Panc1 (cell line): ENCODE measurements around the gene MFSD2A. TPM values are rescaled to one million over a fixed set of nuclear protein-coding genes. Genes with fewer than 3 reads are reported as not detected.

ENCODE experiments used
- ATAC-seq: fragments of 200-7000 bp; cut with Tn5 transposase; 2 replicates; pipeline ENCODE4 v1.9.1; 2020; ENCODE audit warnings: mild to moderate bottlenecking, moderate library complexity
- BruUV-seq: library from RNA; stranded (reverse); fragments of 400-500 nt; replicated peaks from 2 replicates; lab custom pipeline; 2021; lab: Mats Ljungman, UMichigan
- CTCF ChIA-PET: fragments of 300-600 bp; sonication (Branson Sonifier 250); formaldehyde crosslinking; loops from one replicate; lab custom pipeline; 2022; ENCODE audit warnings: antibody characterized with exemption; lab: Charles Lee
- POLR2A ChIA-PET: fragments of 300-600 bp; sonication (Branson Sonifier 250); formaldehyde crosslinking; loops from one replicate; lab custom pipeline; 2022; ENCODE audit warnings: antibody characterized with exemption; lab: Charles Lee
- DNase-seq: peaks from one replicate; pipeline ENCODE4 v3.0.0-alpha.2; 2010; ENCODE audit warnings: low read depth, low spot score
- H3K27ac ChIP-seq: 2 replicates; pipeline ENCODE4 v1.5.1; 2011; ENCODE audit warnings: mild to moderate bottlenecking, low read length, inconsistent platforms
- H3K27me3 ChIP-seq: fragments of 200-500 bp; sonication (Bioruptor generic); 2 replicates; pipeline ENCODE4 v1.6.0; 2014; ENCODE audit warnings: low read length, inconsistent platforms; ENCODE audit not compliant: control insufficient read depth, insufficient read depth
- H3K36me3 ChIP-seq: fragments of 200-500 bp; sonication (Bioruptor generic); 2 replicates; pipeline ENCODE4 v1.5.1; 2014; ENCODE audit warnings: inconsistent platforms, mild to moderate bottlenecking, low read length, moderate library complexity; ENCODE audit not compliant: control insufficient read depth, insufficient read depth
- H3K4me1 ChIP-seq: 2 replicates; pipeline ENCODE4 v1.5.1; 2011; ENCODE audit warnings: inconsistent platforms, mild to moderate bottlenecking, low read length, moderate library complexity; ENCODE audit not compliant: control insufficient read depth, insufficient read depth
- H3K4me3 ChIP-seq, 2 experiments: 2 replicates each; pipeline ENCODE4 v1.5.1; 2011 to 2012; ENCODE audit warnings: low read depth in 2 of 2, low read length in 2 of 2, mild to moderate bottlenecking in 2 of 2, inconsistent platforms in 1 of 2, moderate library complexity in 1 of 2
- H3K9me3 ChIP-seq: fragments of 200-500 bp; sonication (Bioruptor generic); 2 replicates; pipeline ENCODE4 v1.5.1; 2014; ENCODE audit warnings: low read depth, mild to moderate bottlenecking, inconsistent platforms, low read length, moderate library complexity; ENCODE audit not compliant: control insufficient read depth, insufficient read depth
- POLR2AphosphoS5 ChIP-seq: IDR thresholded peaks from 2 replicates; pipeline ENCODE4 v1.6.1; 2012; ENCODE audit warnings: mild to moderate bottlenecking, low read depth, low read length, moderate library complexity
- SIN3A ChIP-seq: IDR thresholded peaks from 2 replicates; pipeline ENCODE4 v1.6.1; 2012; ENCODE audit warnings: low read depth, mild to moderate bottlenecking, low read length, moderate library complexity, borderline replicate concordance; ENCODE audit not compliant: insufficient read depth
- TCF7L2 ChIP-seq: IDR thresholded peaks from 2 replicates; pipeline ENCODE4 v1.6.1; 2011; ENCODE audit warnings: mild to moderate bottlenecking, low read depth, low read length, inconsistent platforms
- in situ Hi-C: cut with HindIII; loops from 2 replicates; pipeline ENCODE4 v1.10.0; 2016; ENCODE audit warnings: low sequenced_read_pairs, low pct_unique_long_range_greater_than_20kb
- intact Hi-C: fragments of 100-400 bp; cut with micrococcal nuclease; formaldehyde crosslinking; loops from one replicate; pipeline ENCODE4 v1.10.0; 2022; ENCODE audit not compliant: unreplicated experiment
- total RNA-seq: library from RNA; stranded (reverse); gene quantifications from one replicate; pipeline ENCODE4 v1.2.1, GENCODE V29; 2021; ENCODE audit not compliant: unreplicated experiment
- TF ChIP-seq, protein P1 (sequence below): fragments of 450-650 bp; IDR thresholded peaks from 2 replicates; pipeline ENCODE4 v1.5.1; 2017; ENCODE audit warnings: mild to moderate bottlenecking
- TF ChIP-seq, protein P2 (sequence below), 2 experiments: IDR thresholded peaks; 2 replicates each; pipeline ENCODE4 v1.6.1; 2011 to 2012; ENCODE audit warnings: low read depth in 2 of 2, control low read depth in 1 of 2, low read length in 1 of 2, mild to moderate bottlenecking in 1 of 2, moderate library complexity in 1 of 2; ENCODE audit not compliant: insufficient read depth in 1 of 2

Gene MFSD2A
- total RNA-seq, 1 experiment from 2014 or later: 1.2 TPM

DNA sequence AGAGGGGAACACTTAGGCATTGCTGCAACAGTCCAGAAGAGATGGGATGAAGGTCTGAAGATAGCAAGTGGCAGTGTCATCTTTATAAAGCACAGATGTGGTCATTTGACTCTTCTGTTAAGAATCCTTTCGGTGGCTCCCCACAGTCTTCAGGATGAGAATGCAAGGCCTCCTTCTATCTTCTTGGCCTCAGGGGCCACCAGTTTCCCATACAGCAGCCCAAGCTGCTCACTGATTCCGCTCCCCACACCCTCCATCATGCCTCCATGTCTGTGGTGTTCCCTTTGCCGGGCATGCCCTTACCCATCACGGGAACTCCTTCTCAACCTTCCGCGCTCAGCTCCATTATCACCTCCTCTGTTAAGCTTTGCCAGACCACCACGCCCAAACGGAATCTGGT, 16.1 kb upstream of the MFSD2A start:
- Histone ChIP-seq H3K4me3 (no peak overlapping the region), H3K4me1 (no peaks in the 10 kb centered on the region), H3K36me3 (no peaks in the 10 kb centered on the region), H3K27me3 (no peaks in the 10 kb centered on the region), H3K9me3 (no peaks in the 10 kb centered on the region), H3K27ac (no peak overlapping the region)
- no TSS peak for BruUV-seq
- TF ChIP-seq, protein P1, sequence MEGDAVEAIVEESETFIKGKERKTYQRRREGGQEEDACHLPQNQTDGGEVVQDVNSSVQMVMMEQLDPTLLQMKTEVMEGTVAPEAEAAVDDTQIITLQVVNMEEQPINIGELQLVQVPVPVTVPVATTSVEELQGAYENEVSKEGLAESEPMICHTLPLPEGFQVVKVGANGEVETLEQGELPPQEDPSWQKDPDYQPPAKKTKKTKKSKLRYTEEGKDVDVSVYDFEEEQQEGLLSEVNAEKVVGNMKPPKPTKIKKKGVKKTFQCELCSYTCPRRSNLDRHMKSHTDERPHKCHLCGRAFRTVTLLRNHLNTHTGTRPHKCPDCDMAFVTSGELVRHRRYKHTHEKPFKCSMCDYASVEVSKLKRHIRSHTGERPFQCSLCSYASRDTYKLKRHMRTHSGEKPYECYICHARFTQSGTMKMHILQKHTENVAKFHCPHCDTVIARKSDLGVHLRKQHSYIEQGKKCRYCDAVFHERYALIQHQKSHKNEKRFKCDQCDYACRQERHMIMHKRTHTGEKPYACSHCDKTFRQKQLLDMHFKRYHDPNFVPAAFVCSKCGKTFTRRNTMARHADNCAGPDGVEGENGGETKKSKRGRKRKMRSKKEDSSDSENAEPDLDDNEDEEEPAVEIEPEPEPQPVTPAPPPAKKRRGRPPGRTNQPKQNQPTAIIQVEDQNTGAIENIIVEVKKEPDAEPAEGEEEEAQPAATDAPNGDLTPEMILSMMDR: no peak
- TF ChIP-seq POLR2AphosphoS5 (no peak), SIN3A (no peak), TCF7L2 (no peak)
- TF ChIP-seq, protein P2, sequence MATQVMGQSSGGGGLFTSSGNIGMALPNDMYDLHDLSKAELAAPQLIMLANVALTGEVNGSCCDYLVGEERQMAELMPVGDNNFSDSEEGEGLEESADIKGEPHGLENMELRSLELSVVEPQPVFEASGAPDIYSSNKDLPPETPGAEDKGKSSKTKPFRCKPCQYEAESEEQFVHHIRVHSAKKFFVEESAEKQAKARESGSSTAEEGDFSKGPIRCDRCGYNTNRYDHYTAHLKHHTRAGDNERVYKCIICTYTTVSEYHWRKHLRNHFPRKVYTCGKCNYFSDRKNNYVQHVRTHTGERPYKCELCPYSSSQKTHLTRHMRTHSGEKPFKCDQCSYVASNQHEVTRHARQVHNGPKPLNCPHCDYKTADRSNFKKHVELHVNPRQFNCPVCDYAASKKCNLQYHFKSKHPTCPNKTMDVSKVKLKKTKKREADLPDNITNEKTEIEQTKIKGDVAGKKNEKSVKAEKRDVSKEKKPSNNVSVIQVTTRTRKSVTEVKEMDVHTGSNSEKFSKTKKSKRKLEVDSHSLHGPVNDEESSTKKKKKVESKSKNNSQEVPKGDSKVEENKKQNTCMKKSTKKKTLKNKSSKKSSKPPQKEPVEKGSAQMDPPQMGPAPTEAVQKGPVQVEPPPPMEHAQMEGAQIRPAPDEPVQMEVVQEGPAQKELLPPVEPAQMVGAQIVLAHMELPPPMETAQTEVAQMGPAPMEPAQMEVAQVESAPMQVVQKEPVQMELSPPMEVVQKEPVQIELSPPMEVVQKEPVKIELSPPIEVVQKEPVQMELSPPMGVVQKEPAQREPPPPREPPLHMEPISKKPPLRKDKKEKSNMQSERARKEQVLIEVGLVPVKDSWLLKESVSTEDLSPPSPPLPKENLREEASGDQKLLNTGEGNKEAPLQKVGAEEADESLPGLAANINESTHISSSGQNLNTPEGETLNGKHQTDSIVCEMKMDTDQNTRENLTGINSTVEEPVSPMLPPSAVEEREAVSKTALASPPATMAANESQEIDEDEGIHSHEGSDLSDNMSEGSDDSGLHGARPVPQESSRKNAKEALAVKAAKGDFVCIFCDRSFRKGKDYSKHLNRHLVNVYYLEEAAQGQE (IDR thresholded peaks at IDR 0.05; ENCODE audit: insufficient read depth in 1 of 2, low read depth in 2 of 2, low read length in 1 of 2): no peak
- intact Hi-C loops (no loop called here), in situ Hi-C loops (no loop called here)
- POLR2A ChIA-PET: no interaction called here
- CTCF ChIA-PET: no interaction called here
- no peak for DNase-seq
- no peak for ATAC-seq

DNA sequence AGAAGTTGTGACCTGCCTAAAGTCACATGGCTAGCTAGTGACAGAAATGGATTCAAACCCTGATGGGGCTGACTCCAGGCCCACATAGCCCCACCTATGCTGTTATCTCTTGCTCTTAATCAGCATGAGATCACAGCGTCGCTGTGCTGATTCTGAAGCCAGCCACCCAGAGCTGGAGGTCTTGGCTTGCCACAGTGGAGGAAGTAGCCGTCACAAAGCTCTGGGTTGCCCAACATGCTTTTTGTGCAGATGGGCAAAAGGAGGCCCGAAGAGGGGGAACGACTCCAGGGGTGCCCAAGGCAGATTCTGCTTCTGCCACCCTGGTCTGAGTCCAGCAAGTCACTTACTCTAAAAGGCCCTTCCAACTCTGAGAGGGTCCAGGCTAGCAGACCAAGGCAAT, 14.7 kb upstream of the MFSD2A start:
- in situ Hi-C loops: no loop called here
- CTCF ChIA-PET: no interaction called here
- BruUV-seq: no TSS peak

More for the DNA sequence above, 14.7 kb upstream of the MFSD2A start:
- intact Hi-C loops: no loop called here
- TF ChIP-seq TCF7L2: no peak
- TF ChIP-seq, protein P2 (IDR thresholded peaks at IDR 0.05; ENCODE audit: insufficient read depth in 1 of 2, low read depth in 2 of 2, low read length in 1 of 2): no peak
- TF ChIP-seq, protein P1: no peak
- no peak for TF ChIP-seq POLR2AphosphoS5
- no peak for TF ChIP-seq SIN3A
- POLR2A ChIA-PET: no interaction called here
- ATAC-seq (no peak), DNase-seq (no peak)
- no peaks in the 10 kb centered on the region for H3K9me3 ChIP-seq
- no peaks in the 10 kb centered on the region for H3K4me1 ChIP-seq
- no peak overlapping the region for H3K27ac ChIP-seq
- no peak overlapping the region for H3K4me3 ChIP-seq
- no peaks in the 10 kb centered on the region for H3K27me3 ChIP-seq
- H3K36me3 ChIP-seq: no peaks in the 10 kb centered on the region
